Stimulated activated CD4-positive, alpha-beta T cell treated with anti-CD3 and anti-CD28 coated beads, Interleukin-12 subunit alpha, Interleukin-12 subunit beta, amount 100 ng/mL, for 48 hours (primary cell): Measurements from ENCODE around the gene PREP.
A peak's percentile ranks its signal among the peaks of the same experiment; 100 is the strongest.
"Not testable (repeated sequence)": the region's sequence is repeated elsewhere in the genome, so short reads cannot be mapped to it uniquely, and the experiment has no call there.

ENCODE experiments used
- DNase-seq, 3 donors: peaks; one replicate each; pipeline ENCODE4 v3.0.0-alpha.2; 2020; ENCODE audit warnings: low read depth in 2 of 3, low spot score in 1 of 3

PREP gene

DNA sequence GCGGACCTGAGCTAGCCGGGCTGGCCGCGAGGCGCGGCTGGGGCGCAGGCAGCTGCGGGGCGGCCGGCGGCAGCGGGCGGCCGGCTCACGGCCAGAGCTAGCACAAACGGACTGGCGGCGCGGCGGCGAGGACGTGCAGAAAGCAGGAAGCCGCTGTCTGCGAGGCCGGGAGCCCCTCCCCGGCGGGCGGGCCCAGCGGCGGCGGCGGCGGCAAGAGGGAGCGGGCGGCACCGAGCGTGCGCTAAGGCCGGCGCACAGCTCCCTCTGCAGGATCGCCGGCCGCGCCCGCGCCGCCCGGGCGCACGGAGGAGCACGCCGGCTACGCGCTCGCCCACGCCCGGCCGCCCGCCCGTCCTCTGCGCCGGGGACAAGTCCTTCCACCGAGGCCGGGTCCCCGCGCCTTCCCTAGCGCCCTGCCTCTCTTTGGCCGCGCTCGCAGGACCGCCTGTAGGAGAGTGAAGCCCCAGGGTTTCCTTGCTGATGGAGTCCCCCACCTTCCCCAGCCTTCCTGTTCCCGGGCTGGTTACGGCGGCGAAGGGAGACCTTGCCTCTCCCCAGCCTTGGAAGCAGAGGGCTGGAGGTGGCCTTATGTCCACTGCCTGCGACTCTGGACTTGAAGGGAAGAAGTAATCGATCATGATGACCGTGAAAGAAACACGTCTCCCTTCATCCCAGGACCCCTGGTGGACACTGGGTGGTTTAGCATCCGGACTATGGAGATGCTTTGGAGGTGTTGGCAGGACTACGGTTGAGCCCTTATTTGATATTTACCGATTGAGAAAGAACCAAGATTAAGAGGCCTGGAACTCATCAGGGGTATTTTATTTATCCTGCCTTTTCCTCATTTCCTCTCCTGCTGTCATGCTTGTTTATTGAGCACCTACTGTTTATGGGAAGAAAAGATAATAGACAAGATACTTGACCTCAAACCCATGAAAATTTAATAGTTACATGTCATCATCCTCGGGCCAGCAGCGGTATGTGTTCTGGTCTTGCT, at the start of gene PREP:
TSS of gene PREP (minus strand) at position 144 of the 997 bp plus-strand sequence. CDS start 191 bp downstream, outside the sequence.
- DNase-seq = peak; percentile 61 to 81 (median 70)

DNA sequence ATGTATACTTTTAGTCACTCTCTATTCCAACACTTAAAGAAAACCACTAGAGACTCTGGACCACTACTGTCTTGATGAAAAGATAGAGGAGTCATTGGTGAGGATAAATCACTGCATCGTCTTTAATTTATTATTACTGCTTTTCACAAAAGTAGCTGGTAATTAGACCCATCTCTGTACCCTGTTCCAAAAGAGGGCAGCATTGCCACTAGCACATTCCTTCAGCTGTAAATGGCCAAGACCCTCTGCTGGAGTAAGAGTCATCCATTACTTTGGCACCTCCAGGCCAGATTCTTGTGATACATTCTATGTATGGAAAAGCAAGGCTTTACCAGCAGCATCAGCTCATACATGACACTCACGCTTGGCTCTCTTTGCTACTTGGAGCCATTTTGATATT, 49.5 kb upstream of the PREP start:
- no peak for DNase-seq

- DNase-seq = no peak
Observed at GRCh38 chr6:105449756-105450390, 47.0 kb upstream of the PREP start.

DNA sequence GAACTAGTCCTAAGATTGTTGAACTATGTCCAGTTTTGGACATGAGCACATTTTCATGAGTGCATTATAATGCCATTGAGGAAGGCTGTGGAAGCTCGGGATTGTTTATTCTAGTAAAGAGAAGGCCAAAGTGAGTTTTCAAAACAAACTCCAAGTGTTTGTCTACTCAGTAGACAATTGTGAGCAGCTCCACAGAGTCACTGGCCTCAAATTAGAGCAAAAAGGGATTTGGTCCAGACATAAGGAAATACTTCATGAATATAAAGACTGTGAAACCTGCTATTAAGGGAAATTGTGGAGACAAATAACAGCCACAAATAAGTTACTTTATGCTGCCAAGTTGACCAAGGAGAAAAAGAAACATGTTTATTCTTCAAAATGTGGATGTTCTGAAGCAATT, 42.6 kb upstream of the PREP start:
- DNase-seq = no peak

GRCh38 chr6:105443941-105444340, 41.1 kb upstream of the PREP start:
- DNase-seq = no peak

DNA sequence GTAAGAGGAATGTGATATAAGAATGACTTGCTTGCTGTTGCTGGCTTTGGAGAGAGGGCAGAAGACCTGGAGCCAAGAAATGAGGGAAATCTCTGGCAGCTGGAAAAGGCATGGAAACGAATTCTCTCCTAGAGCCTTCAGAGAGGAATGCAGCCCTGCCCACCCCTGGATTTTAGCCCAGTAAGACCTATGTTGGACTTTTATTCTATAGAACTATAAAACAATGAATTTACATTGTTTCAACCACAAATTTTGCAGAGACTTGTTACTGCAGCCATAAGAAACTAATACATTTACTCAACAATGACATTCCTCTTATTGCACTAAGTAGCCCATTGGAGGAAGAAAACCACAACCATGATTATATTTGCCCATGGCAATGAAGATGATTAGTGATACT, 39.5 kb upstream of the PREP start:
- DNase-seq = no peak

GRCh38 chr6:105437236-105437635, 34.4 kb upstream of the PREP start:
- DNase-seq = no peak

- DNase-seq = no peak
Observed at GRCh38 chr6:105433723-105434122, 30.8 kb upstream of the PREP start.

GRCh38 chr6:105432797-105433196, 29.9 kb upstream of the PREP start:
- DNase-seq = no peak

- peak in 1 of 3 donors; percentile 56 for DNase-seq
Observed at GRCh38 chr6:105431226-105431625, 28.3 kb upstream of the PREP start.

DNA sequence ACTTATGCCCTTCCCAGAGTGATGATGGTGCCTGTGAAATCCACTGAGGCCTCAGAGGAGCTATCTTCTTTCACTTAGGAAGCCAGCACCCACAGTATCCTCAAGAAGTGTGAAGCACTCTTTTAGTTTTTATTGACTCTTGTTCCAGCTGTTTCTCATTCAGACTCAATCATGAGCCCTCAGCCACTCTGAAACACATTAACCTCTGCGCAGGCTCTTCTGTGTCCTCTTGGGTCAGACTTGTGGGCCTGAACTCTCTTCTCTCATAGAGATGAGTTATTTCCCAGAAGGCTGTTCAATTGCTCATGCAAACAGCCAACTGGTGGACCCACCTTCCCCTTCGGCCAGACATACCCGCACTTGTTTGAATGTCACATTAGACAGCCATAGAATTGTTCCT, 27.8 kb upstream of the PREP start:
- no peak for DNase-seq

GRCh38 chr6:105429676-105430075, 26.8 kb upstream of the PREP start:
- DNase-seq = no peak

DNA sequence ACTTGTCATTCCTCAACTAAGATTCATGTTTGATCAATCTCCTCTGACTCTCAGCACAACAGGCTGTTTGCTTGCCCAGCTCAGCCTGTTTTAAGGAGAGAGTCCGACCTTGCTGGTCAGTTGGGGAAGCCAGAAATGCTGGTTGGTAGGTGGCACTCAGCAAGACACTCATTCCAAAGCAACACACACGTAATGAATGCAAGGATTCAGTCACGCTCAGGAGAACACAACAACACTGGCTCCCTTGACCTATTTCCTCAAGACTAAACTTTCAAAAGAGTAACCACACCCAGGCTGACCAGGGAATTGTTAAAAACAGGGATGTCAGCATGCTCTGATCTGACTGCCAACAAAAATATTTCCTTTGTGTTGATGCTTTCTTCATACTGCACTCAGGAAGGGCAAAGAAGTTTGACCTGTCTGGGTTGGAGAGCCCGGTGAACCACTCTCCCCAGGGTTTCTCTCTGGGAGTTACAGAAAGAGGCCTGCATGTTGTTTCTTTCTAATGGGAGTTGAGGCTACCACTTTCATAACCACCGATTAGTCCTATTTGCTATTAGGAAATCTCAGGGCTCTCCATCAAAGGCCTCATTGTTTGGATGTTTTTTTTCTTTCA, 25.6 kb upstream of the PREP start:
- DNase-seq = no peak

GRCh38 chr6:105424175-105424783, 21.4 kb upstream of the PREP start:
- peak; percentile 38 to 74 (median 39) for DNase-seq

DNA sequence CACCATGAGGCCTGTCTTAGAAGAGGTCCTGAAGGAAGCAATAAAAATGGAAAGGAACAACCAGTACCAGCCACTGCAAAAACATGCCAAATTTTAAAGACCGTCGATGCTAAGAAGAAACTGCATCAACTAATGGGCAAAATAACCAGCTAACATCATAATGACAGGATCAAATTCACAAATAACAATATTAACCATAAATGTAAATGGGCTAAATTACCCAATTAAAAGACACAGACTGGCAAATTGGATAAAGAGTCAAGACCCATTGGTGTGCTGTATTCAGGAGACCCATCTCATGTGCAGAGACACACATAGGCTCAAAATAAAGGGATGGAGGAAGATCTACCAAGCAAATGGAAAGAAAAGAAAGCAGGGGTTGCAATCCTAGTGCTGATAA, 14.1 kb upstream of the PREP start:
- DNase-seq = not testable (repeated sequence)

- DNase-seq = no peak
Observed at GRCh38 chr6:105409734-105410133, 6.9 kb upstream of the PREP start.

DNA sequence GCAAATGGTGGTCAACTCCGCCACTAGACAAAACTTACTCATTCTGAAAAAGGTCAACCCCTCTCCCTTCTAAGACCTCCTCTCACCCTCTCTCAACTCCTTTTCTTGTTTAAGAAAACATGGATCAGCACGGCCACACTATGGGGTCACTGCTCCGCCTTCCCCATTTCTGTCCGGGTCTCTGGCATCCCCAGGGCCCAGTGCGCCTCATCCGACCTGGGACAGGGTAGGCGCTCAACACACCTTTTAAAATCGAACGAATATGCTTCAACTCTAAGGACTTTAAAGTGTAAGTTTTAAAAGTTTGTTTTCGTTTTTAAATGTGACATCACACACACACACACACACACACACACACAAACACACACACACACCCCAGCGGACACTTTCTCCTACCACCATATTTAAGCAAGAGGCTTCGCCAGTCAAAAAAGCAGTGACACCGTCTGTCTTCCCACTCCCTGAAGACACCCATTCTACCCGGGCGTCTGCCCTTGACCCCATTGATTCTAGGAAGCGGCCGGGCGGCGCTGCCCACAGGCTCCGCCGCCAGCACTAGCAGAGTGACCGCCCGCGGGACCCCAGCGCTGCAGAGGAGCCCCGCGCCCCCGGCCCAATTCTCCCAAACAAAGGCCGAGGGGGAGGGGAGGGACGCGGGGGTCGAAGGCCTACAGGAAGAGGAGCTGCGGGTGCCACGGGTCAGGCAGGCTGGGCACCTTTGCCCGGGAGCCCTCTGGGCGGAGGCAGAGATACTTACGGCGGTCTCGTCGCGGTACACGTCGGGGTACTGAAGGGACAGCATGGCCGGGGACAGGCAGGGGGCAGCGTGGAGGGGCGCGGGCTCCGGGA, 568 bp downstream of the PREP start:
- DNase-seq = peak in 2 of 3 donors; percentile 16 to 20

GRCh38 chr6:105401247-105402089, 1.4 kb downstream of the PREP start:
- no peak for DNase-seq

DNA sequence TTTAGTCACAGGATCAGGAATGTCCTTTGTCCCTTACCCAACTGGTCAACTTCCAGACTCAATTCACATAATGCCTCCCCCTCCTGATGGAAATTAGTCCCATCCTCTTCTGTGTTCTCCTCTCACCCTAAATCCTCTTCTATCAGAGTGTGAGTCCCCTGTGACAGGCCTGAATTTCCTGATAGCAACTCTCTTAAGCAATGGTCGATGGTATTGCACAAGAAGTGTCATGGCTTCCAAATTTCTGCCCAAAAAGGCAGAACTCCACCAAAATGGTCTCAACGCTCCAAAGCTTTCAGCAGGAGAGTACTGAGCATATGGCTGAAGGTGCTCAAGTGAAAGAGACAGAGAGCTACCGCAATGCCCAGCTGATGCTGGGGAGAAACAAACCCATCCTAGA, 2.4 kb downstream of the PREP start:
- no peak for DNase-seq

GRCh38 chr6:105398859-105399258, 4.0 kb downstream of the PREP start:
- no peak for DNase-seq
